HCT116 (cell line): ENCODE data around the gene PTPN22. TPM values are rescaled to one million over a fixed set of nuclear protein-coding genes. Genes with fewer than 3 reads are reported as not detected.

ENCODE experiments used
- ATAC-seq: fragments of 200-7000 bp; cut with Tn5 transposase; 2 replicates; pipeline ENCODE4 v1.9.1; 2020; ENCODE audit warnings: mild to moderate bottlenecking, moderate library complexity
- BruUV-seq: library from RNA; stranded (reverse); fragments of 400-500 nt; replicated peaks from 2 replicates; lab custom pipeline; 2021; lab: Mats Ljungman, UMichigan
- CTCF ChIA-PET: fragments of 300-600 bp; sonication (Branson Sonifier 250); formaldehyde crosslinking; loops from one replicate; lab custom pipeline; 2021; ENCODE audit warnings: antibody characterized with exemption; lab: Charles Lee
- POLR2A ChIA-PET: fragments of 300-600, 350-600 bp; sonication (Branson Sonifier 250); formaldehyde crosslinking; loops from one replicate; lab custom pipeline; 2021; ENCODE audit warnings: antibody characterized with exemption; lab: Charles Lee
- RAD21 ChIA-PET, 2 experiments: fragments of 300-600 bp; sonication (Branson Sonifier 250); formaldehyde crosslinking; loops; one replicate each; lab custom pipeline; 2023; ENCODE audit warnings: low total read pairs in 2 of 2; ENCODE audit not compliant: uncharacterized antibody in 2 of 2, unreplicated experiment in 2 of 2, low non-redundant PET in 1 of 2; lab: Charles Lee
- DNase-seq: peaks from one replicate; pipeline ENCODE4 v3.0.0-alpha.2; 2010; ENCODE audit warnings: low read depth, low spot score
- H2AFZ ChIP-seq: fragments of 200-600 bp; shearing (Covaris generic), sonication (generic); 2 replicates; pipeline ENCODE4 v1.6.1; 2017; ENCODE audit warnings: low read depth, mixed run types, mixed read lengths, antibody characterized with exemption, low read length; ENCODE audit not compliant: poor library complexity, severe bottlenecking
- H3K27ac ChIP-seq: 2 replicates; pipeline ENCODE4 v1.5.1; 2012; ENCODE audit warnings: low read depth, low read length
- H3K27me3 ChIP-seq: fragments of 200-600 bp; sonication (generic); 2 replicates; pipeline ENCODE4 v1.6.1; 2016; ENCODE audit warnings: mixed run types, low read length, mixed read lengths; ENCODE audit not compliant: insufficient read depth
- H3K36me3 ChIP-seq, 2 experiments: fragments of 200-500 bp in 1 of 2; fragments of 200-600 bp in 1 of 2; sonication (Bioruptor generic) in 1 of 2; sonication (generic) in 1 of 2; 2 replicates each; pipeline versions ENCODE4 v1.5.1 to v1.6.1; 2014 to 2016; ENCODE audit warnings: low read length in 2 of 2, inconsistent platforms in 1 of 2, mixed read lengths in 1 of 2, mixed run types in 1 of 2; ENCODE audit not compliant: insufficient read depth in 2 of 2, control insufficient read depth in 1 of 2
- H3K4me1 ChIP-seq, 2 experiments: fragments of 200-600 bp in 1 of 2; sonication (generic) in 1 of 2; 2 replicates each; pipeline versions ENCODE4 v1.5.1 to v1.6.1; 2012 to 2017; ENCODE audit warnings: low read length in 2 of 2, inconsistent platforms in 1 of 2, mild to moderate bottlenecking in 1 of 2, mixed read lengths in 1 of 2, mixed run types in 1 of 2, moderate library complexity in 1 of 2; ENCODE audit not compliant: insufficient read depth in 2 of 2, control insufficient read depth in 1 of 2
- H3K4me2 ChIP-seq: fragments of 200-600 bp; sonication (generic); 2 replicates; pipeline ENCODE4 v1.6.1; 2017; ENCODE audit warnings: mixed run types, low read length, mixed read lengths
- H3K4me3 ChIP-seq, 2 experiments: fragments of 200-600 bp in 1 of 2; sonication (generic) in 1 of 2; replicated peaks in 1 of 2; 2 replicates each; pipeline ENCODE4 v1.5.1; 2011 to 2016; ENCODE audit warnings: low read length in 2 of 2, control low read depth in 1 of 2, low read depth in 1 of 2, mild to moderate bottlenecking in 1 of 2, mixed read lengths in 1 of 2, mixed run types in 1 of 2
- H3K79me2 ChIP-seq: fragments of 200-600 bp; sonication (generic); 2 replicates; pipeline ENCODE4 v1.6.1; 2017; ENCODE audit warnings: mild to moderate bottlenecking, mixed run types, low read length, moderate library complexity, mixed read lengths; ENCODE audit not compliant: insufficient read depth
- H3K9ac ChIP-seq: fragments of 200-600 bp; sonication (generic); 2 replicates; pipeline ENCODE4 v1.6.1; 2016; ENCODE audit warnings: low read length, mixed read lengths
- H3K9me2 ChIP-seq: fragments of 200-600 bp; sonication (generic), shearing (Covaris generic); 2 replicates; pipeline ENCODE4 v1.6.1; 2017; ENCODE audit warnings: mixed run types, mild to moderate bottlenecking, moderate library complexity; ENCODE audit not compliant: insufficient read depth
- H3K9me3 ChIP-seq, 2 experiments: fragments of 200-500 bp in 1 of 2; fragments of 200-600 bp in 1 of 2; sonication (Bioruptor generic) in 1 of 2; sonication (generic) in 1 of 2; 2 replicates each; pipeline ENCODE4 v1.6.1; 2014 to 2017; ENCODE audit warnings: low read length in 2 of 2, mixed read lengths in 2 of 2, inconsistent platforms in 1 of 2, low read depth in 1 of 2, mild to moderate bottlenecking in 1 of 2, mixed run types in 1 of 2, moderate library complexity in 1 of 2; ENCODE audit not compliant: control insufficient read depth in 1 of 2, insufficient read depth in 1 of 2
- H4K20me1 ChIP-seq: fragments of 200-600 bp; sonication (generic), shearing (Covaris generic); 2 replicates; pipeline ENCODE4 v1.6.1; 2017; ENCODE audit warnings: mixed run types, mild to moderate bottlenecking, moderate library complexity; ENCODE audit not compliant: insufficient read depth
- CEBPB ChIP-seq: IDR thresholded peaks from 2 replicates; pipeline ENCODE4 v1.6.1; 2012; ENCODE audit warnings: low read depth
- EGR1 ChIP-seq: IDR thresholded peaks from 2 replicates; pipeline ENCODE4 v1.6.1; 2012; ENCODE audit warnings: low read depth
- EZH2phosphoT487 ChIP-seq: fragments of 200-600 bp; IDR thresholded peaks from 2 replicates; pipeline ENCODE4 v1.6.1; 2018; ENCODE audit warnings: antibody characterized with exemption, borderline replicate concordance
- FOSL1 ChIP-seq: IDR thresholded peaks from 2 replicates; pipeline ENCODE4 v1.6.1; 2012; ENCODE audit warnings: low read depth
- MAX ChIP-seq: IDR thresholded peaks from 2 replicates; pipeline ENCODE4 v1.6.1; 2012
- TCF7L2 ChIP-seq: IDR thresholded peaks from 2 replicates; pipeline ENCODE4 v1.7.0; 2011; ENCODE audit warnings: borderline replicate concordance, inconsistent platforms; ENCODE audit not compliant: insufficient read depth, insufficient read length; ENCODE audit errors: extremely low read depth
- intact Hi-C: fragments of 100-400 bp; cut with micrococcal nuclease; formaldehyde crosslinking; loops from 2 replicates; pipeline ENCODE4 v1.10.0; 2022
- total RNA-seq: library from RNA; stranded (reverse); gene quantifications from one replicate; pipeline ENCODE4 v1.2.1, GENCODE V29; 2021; ENCODE audit not compliant: unreplicated experiment
- TF ChIP-seq, protein P1 (sequence below), 3 experiments: fragments of 200-600 bp in 1 of 3; sonication (generic) in 1 of 3; IDR thresholded peaks in 2 of 3; conservative IDR thresholded peaks in 1 of 3; 2 replicates each; pipeline ENCODE4 v1.5.1; 2012 to 2017; ENCODE audit warnings: low read depth in 2 of 3, low read length in 2 of 3, antibody characterized with exemption in 1 of 3, borderline replicate concordance in 1 of 3, control low read depth in 1 of 3, mild to moderate bottlenecking in 1 of 3, mixed read lengths in 1 of 3, mixed run types in 1 of 3, moderate library complexity in 1 of 3; ENCODE audit not compliant: insufficient read depth in 1 of 3

The PTPN22 gene
- total RNA-seq, 1 experiment from 2014 or later: 0.17 TPM

GRCh38 chr1:113881661-113882060, 10.1 kb upstream of the PTPN22 start:
- intact Hi-C loops: no loop called here
- H4K20me1 ChIP-seq: no peaks in the 10 kb centered on the region
- ChIA-PET RAD21 (no interaction called here), CTCF (no interaction called here), POLR2A (no interaction called here)
- no peak overlapping the region for H3K4me3 ChIP-seq
- no peaks in the 10 kb centered on the region for H3K9me3 ChIP-seq
- H3K9ac ChIP-seq: no peak overlapping the region
- ATAC-seq: no peak
- no peak overlapping the region for H3K4me2 ChIP-seq
- no peak overlapping the region for H2AFZ ChIP-seq
- H3K9me2 ChIP-seq: no peaks in the 10 kb centered on the region
- TF ChIP-seq TCF7L2 (no peak), EGR1 (no peak)
- no peaks in the 10 kb centered on the region for H3K36me3 ChIP-seq
- H3K27me3 ChIP-seq: no peaks in the 10 kb centered on the region
- BruUV-seq: no TSS peak
- DNase-seq: no peak
- H3K79me2 ChIP-seq: no peaks in the 10 kb centered on the region
- H3K27ac ChIP-seq: no peak overlapping the region
- peaks cover 7 to 14% of the 10 kb centered on the region in 2 experiments for H3K4me1 ChIP-seq

GRCh38 chr1:113879739-113880038, 8.2 kb upstream of the PTPN22 start:
- H4K20me1 ChIP-seq: no peaks in the 10 kb centered on the region
- POLR2A ChIA-PET: no interaction called here
- no TSS peak for BruUV-seq

More at GRCh38 chr1:113879739-113880038, 8.2 kb upstream of the PTPN22 start:
- Histone ChIP-seq H3K9me3 (no peaks in the 10 kb centered on the region), H3K4me1 (no peaks in the 10 kb centered on the region), H3K4me2 (no peak overlapping the region), H3K27ac (no peak overlapping the region), H3K27me3 (no peaks in the 10 kb centered on the region), H3K4me3 (no peak overlapping the region), H3K9ac (no peak overlapping the region), H3K9me2 (no peaks in the 10 kb centered on the region), H3K79me2 (no peaks in the 10 kb centered on the region), H3K36me3 (no peaks in the 10 kb centered on the region), H2AFZ (no peak overlapping the region)
- TF ChIP-seq TCF7L2 (no peak), FOSL1 (no peak), MAX (no peak), EZH2phosphoT487 (no peak), CEBPB (no peak)
- TF ChIP-seq, protein P1, sequence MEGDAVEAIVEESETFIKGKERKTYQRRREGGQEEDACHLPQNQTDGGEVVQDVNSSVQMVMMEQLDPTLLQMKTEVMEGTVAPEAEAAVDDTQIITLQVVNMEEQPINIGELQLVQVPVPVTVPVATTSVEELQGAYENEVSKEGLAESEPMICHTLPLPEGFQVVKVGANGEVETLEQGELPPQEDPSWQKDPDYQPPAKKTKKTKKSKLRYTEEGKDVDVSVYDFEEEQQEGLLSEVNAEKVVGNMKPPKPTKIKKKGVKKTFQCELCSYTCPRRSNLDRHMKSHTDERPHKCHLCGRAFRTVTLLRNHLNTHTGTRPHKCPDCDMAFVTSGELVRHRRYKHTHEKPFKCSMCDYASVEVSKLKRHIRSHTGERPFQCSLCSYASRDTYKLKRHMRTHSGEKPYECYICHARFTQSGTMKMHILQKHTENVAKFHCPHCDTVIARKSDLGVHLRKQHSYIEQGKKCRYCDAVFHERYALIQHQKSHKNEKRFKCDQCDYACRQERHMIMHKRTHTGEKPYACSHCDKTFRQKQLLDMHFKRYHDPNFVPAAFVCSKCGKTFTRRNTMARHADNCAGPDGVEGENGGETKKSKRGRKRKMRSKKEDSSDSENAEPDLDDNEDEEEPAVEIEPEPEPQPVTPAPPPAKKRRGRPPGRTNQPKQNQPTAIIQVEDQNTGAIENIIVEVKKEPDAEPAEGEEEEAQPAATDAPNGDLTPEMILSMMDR (IDR thresholded peaks at IDR 0.05 in 2 of 3, conservative IDR thresholded peaks at IDR 0.05 in 1 of 3; ENCODE audit: borderline replicate concordance in 1 of 3, insufficient read depth in 1 of 3, low read depth in 2 of 3, low read length in 2 of 3): no peak
- intact Hi-C loops: no loop called here
- DNase-seq: no peak
- CTCF ChIA-PET: no interaction called here
- no peak for ATAC-seq
- RAD21 ChIA-PET: no interaction called here
